HG02852 (cell line): ENCODE measurements around the gene PCGF6.
A peak's percentile ranks its signal among the peaks of the same experiment; 100 is the strongest.
"Not testable (repeated sequence)": the region's sequence is repeated elsewhere in the genome, so short reads cannot be mapped to it uniquely, and the experiment has no call there.

ENCODE experiments used
- ATAC-seq: cut with Tn5 transposase; IDR thresholded peaks from one replicate; pipeline ENCODE4 v1.9.1; 2021; ENCODE audit warnings: mild to moderate bottlenecking, moderate library complexity; ENCODE audit not compliant: unreplicated experiment

Gene PCGF6, protein sequence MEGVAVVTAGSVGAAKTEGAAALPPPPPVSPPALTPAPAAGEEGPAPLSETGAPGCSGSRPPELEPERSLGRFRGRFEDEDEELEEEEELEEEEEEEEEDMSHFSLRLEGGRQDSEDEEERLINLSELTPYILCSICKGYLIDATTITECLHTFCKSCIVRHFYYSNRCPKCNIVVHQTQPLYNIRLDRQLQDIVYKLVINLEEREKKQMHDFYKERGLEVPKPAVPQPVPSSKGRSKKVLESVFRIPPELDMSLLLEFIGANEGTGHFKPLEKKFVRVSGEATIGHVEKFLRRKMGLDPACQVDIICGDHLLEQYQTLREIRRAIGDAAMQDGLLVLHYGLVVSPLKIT

DNA sequence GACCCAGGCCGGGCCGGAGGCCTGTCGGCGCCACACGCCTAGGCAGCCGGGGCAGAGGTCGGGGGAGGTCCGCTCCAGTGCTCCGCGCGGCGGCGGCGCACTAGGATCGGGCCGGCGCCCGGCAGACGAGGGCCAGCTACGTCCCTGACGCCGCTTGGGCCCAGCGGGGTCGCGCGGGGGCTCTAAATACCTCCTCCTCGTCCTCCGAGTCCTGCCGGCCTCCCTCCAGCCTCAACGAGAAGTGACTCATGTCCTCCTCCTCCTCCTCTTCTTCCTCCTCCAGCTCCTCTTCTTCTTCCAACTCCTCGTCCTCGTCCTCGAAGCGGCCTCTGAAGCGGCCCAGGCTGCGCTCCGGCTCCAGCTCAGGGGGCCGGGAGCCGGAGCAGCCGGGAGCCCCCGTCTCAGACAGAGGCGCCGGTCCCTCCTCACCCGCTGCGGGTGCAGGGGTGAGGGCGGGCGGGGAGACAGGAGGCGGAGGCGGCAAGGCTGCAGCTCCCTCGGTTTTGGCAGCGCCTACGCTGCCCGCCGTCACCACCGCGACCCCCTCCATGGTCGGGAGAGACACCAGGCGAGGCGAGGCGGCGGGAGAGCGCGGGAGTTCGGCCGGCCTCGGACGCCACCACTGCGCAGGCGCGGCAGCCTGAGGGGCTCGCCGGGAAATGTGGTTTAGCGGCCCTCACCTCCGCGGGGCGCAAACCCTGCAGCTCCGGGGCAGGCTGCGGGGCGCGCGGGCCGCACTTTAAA is at the start of gene PCGF6:
PCGF6 (minus strand) TSS at position 624 of the 744 bp plus-strand sequence; CDS start at position 550, 74 bp downstream.
- ATAC-seq = peak; percentile 77

DNA sequence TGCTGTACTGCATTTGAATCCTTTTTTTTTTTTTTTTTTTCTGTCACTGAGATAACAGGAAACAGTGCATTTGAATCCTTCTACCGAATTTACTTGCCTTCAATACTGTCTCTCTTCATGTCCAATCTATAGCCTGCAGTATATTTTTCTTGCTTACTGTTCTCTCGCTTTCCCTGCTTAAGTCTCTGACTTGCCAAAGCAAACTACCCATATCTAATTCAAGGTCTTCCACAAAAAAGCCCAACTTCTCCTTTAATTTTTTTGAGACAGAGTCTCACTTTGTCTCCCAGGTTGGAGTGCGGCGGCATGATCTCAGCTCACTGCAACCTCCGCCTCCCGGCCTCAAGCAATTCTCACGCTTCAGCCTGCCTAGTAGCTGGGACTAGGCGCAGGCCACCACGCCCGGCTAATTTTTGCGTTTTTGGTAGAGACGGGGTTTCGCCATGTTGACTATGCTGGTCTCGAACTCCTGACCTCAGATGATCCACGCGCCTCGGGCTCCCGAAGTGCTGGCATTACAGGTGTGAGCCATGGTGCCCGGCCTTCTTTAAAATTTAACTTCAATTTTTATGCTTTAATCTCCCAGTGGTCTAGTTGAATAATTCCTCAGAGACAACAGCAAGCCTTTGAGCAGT is 46.4 kb upstream of the PCGF6 start:
- ATAC-seq = no peak

DNA sequence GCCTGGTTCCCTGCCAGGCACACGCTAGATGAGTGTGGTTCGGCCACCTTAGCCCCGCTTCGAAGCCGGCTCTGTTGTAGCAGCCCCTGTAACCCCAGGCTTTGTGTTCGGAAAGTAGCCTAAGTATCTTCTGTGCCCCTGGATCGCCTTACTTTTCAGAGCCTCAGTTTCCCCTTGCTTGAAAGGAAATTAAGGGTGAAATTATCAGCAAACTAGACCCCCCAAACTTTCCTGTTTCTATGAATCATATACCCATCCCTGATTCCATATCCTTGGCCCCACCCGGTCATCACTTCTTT is 45.8 kb upstream of the PCGF6 start:
- ATAC-seq = peak; percentile 1

DNA sequence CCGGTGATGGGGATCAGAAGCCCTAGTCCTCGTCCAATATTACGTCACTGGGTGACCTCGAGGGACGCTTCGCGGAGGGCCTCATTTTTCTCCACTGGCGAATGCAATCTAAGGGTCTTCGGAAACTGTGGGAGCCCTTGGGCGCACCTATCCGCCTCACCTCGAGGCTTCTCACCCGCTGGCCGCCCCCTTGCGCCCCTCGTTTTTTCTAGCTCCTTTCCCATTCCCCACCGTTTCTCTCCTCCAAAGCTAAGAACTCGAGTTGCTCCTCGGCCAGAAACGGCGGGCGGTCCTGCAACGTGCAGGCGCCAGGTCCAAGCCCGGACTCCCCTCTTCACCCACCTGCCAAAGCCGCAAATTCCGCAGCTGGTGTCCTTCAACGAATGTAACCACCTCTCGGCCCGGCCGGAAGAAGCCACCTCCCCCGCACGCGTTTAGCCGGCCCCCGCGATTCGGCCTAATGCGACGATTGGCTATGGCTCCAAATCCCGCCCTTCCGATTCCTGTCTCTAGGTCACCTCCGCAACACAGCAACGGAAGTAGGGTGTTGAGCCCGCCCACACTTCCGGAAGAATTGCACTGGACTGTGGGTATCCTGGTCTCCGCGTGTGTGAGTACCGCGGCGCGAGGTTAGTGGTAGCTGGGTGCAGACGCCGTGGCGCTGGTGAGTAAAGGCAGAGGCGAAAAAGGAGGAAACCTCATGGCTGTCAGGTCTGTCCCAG is 45.3 kb upstream of the PCGF6 start, which contains the start of the genes ATP5MK and PDCD11:
ATP5MK (minus strand) TSS at position 409 of the 722 bp plus-strand sequence. CDS start 4,018 bp downstream, outside the sequence.
PDCD11 (plus strand) TSS at position 560 of the 722 bp plus-strand sequence. CDS start 1,801 bp downstream, outside the sequence.
- ATAC-seq = peak; percentile 98

DNA sequence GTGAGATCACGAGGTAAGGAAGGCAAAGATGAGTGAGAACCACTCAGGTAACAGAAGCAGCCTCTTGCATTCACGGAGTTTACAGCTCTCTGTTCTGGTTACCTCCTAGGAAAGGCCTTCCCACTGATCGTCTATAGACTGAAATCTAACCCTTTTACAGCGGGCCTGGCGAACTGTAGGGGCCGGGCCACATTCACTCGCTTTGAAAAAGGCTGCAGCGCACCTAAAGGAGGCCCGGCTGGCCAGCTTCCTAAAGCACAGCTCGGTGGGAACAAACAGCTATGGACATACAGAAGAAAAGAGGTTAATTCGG is 44.8 kb upstream of the PCGF6 start:
- ATAC-seq = no peak

DNA sequence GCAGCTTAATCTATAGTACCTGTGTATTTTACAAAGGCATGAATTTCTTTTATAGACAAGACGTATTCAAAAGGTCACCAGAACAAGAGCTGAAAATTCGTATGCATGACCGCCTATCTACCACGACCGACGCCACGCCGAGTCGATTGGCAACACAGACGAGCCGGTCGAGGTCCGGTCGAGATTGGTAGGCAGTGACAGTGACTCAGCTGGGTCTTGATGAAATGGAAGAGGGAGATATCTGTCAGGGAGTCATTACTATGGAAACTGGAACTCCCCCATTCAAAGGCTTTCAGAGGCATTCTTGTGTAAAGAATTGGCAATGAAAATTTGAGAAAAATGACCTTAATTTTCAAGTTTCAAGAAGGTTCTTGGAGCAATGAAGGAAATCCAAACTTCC is 43.2 kb upstream of the PCGF6 start:
- no peak for ATAC-seq

DNA sequence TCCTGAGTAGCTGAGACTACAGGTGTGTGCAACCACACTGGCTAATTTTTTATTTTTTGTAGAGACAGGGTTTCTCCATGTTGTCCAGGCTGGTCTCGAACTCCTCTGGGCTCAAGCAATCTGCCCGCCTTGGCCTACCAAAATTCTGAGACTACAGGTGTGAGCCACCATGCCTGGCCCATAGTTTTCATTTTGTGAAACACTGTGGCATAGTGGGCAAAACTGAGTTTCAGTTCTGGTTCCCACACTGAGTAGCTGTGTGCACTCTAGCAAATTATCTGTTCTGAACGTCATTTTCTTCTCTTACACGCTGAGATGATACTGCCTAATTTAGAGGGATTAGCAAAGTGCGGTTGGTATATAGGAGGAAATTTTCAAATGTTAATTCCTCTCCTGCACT is 31.8 kb upstream of the PCGF6 start:
- no peak for ATAC-seq

DNA sequence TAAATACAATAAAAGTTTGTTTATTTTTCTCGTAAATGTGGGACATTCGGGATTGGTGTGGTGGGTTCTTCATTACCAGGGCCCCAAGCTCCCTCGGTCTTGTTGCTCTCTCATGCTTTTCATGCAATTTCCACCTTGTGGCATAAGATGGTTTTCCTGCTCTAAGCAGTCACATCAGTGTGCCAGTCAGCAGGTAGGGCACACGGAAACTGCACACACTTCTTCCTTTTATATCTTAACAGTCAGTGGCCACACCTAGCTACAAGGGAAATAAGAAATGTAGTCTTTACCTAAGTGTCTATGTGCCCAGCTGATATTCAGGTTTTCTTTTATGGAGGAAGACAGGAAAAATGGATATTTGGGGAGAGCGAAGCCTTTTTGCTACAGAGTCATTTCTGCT is 23.3 kb upstream of the PCGF6 start:
- ATAC-seq = no peak

DNA sequence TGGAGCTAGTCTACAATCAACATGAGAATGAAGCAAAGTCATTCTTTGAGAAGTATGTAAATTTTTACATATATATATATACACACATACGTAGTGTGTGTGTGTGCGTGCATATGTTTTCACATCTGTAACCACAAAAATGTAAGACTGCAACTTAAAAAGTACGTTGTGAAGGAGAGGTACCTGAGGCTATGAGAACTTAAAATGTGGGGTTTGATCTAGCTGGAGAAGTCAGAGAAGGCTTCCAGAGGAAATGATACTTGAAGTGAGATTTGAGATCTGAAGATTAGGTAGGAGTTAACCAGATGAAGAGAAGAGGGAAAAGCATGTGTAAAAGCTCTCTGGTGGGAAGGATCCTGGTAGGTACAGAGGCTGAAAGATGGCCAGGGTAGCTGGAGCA is 22.6 kb upstream of the PCGF6 start:
- no peak for ATAC-seq

DNA sequence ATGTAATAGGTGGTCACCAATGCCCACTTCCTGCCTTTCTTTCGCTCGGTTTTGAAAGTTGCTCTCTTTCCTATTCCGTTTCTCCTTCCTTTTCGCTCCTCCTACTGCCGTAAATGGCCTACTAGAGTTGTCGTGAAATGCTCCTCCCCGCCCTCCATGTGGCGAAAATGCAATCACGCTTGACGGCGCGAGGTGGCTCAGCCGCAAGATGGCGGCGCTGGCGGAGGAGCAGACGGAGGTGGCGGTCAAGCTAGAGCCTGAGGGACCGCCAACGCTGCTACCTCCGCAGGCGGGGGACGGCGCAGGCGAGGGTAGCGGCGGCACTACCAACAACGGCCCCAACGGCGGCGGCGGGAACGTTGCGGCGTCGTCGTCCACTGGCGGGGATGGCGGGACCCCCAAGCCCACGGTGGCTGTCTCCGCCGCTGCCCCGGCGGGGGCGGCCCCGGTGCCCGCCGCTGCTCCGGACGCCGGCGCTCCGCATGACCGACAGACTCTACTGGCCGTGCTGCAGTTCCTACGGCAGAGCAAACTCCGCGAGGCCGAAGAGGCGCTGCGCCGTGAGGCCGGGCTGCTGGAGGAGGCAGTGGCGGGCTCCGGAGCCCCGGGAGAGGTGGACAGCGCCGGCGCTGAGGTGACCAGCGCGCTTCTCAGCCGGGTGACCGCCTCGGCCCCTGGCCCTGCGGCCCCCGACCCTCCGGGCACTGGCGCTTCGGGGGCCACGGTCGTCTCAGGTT is 17.0 kb upstream of the PCGF6 start, which contains the start of gene TAF5:
TAF5 (plus strand) TSS at position 195 of the 737 bp plus-strand sequence; CDS start at position 209, 14 bp downstream.
- peak; percentile 47 for ATAC-seq

DNA sequence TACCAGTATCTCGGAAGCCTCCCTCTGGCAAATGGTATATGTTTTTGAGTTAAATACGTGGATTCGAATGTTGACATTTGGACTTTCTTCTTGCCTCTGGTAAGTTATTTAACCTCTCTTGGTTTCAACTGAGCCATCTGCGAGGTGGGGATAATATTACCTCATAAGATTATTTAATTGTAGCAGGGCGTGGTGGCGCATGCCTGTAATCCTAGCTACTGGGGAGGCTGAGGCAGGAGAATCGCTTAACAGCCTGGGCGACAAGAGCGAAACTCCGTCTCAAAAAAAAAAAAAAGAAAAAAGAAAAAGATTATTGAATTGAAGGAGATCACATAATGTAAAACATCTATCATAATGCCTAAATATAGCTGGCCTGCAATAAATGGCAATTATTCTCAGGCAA is 16.4 kb upstream of the PCGF6 start:
- no peak for ATAC-seq

DNA sequence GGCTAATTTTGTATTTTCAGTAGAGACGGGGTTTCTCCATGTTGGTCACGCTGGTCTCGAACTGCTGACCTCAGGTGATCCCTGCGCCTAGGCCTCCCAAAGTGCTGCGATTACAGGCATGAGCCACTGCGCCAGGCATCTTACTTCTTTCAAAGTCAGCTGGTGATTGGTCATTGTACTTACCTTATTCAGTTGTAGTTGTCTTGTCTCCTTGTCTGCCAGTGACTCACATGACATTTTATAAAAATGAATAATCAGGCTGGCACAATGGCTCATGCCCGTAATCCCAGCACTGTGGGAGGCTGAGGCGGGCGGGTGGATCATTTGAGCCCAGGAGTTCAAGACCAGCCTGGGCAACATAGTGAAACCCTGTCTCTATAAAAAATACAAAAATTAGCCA is 9.9 kb upstream of the PCGF6 start:
- not testable (repeated sequence) for ATAC-seq

DNA sequence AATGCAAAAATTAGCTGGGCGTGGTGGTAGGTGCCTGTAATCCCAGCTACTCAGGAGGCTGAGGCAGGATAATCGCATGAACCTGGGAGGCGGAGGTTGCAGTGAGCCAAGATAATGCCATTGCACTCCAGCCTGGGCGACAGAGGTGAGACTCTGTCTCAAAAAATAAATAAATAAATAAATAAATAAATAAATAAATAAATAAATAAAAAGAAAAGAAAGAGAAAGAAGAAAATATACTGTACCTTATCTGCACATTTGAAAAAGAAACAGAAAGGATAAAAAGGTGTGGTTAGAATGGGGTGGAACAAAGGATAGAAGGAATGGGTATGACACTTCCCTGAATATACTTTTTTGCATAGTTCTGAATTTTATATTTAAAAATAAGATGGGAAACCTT is 8.6 kb upstream of the PCGF6 start:
- ATAC-seq = not testable (repeated sequence)

DNA sequence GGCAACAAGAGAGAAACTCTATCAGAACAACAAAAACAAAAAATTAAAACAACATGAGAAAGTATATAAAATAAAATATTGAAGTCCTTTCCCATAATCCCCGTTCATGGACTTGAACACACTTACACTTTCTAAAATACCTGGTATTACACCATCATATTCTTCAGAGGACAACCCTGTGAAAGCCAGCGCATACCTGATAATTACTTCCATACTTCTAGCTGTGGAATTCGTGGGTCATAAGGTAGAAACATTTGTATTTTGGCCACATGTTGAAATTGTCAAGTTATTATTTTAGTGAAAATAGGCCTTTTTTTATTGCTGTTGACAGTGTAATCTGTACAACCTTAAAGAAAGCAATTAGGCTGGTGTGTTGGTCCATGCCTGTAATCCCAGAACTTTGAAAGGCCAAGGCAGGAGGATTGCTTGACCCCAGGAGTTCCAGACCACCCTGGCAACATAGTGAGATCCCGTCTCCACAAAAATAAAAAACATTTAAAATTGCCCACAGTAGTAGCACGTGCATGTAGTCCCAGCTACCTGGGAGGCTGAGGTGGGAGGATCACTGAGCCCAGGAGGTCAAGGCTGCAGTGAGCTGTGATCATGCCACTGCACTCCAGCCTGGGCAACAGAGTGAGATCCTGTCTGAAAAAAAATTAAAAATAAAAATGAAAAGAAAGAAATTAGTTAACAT is 5.1 kb upstream of the PCGF6 start:
- ATAC-seq = no peak

DNA sequence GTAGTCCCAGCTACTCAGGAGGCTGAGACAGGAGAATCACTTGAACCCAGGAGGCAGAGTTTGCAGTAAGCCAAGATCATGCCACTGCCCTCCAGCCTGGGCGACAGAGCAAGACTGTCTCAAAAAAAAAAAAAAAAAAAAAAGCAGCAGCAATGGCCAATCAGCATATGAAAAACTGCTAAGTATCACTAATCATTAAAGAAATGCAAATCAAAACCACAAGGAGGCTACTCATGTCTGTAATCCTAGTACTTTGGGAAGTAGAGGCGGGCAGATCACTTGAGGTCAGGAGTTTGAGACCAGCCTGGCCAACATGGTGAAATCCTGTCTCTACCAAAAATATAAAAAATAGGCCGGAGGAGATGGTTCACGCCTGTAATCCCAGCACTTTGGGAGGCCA is 3.6 kb upstream of the PCGF6 start:
- ATAC-seq = not testable (repeated sequence)

DNA sequence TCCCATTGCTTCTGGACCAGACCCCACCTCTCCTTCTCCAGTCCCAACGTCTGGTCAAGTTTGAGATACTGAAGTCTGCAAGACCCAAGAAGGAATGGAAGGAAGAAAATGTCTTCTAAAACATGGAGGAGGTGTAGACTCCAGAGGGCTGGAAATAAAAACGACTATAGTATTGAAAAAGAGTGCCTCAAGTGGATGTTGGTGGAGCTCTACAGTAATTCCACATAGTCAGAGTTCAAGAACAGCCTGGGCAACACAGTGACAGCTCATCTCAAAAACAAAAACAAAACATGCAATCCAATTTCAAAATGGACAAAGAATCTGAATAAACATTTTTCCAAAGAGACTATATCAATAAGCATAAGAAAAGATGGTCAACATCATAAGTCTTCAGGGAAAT is 2.3 kb upstream of the PCGF6 start:
- ATAC-seq = no peak

DNA sequence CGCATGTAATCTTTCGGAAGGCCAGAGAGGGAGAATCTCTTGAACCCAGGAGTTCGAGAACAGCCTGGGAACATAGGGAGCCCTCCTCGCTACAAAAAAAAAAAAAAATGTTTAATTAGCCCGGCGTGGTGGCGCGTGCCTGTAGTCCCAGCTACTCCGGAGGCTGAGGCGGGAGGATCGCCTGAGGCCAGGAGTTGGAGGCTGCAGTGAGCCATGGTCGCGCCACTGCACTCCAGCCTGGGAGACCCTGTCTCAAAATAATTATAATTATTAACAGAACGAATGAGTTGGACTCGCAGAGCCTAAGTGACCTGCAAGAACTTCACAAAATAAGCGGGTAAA is 794 bp downstream of the PCGF6 start:
- no peak for ATAC-seq

DNA sequence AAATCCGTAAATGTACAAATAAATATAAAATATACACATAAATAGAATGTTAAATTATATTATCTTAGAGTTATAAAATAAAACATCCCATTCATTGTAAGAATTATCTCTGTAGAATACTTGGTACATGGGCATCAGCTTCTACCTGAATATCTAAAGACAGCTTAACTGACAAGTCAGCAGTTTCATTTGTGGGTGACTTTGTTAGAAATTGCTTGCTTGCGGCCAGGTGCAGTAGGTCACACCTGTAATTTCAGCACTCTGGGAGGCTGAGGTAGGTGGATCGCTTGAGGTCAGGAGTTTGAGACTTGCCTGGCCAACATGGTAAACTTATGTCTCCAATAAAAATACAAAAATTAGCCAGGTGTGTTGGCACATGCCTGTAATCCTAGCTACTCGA is 14.6 kb downstream of the PCGF6 start:
- ATAC-seq = no peak

DNA sequence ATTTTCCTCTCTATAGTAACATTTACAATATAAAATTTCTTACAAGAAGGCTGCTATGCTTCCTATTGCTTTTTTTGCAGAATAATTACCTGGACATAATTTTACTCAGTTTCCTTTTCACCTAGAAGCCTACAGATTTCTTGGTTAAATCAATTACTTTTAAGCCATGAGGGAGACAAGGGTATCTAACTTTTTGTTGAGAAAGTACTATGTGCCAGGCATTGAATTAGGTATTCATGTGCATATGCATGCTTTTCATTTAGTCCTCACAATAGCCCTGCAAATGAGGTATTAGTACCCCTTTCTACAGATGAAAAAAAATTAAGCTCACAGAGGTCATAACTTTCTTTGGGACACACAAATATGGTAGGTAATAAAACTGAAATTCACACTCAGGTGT is 16.4 kb downstream of the PCGF6 start:
- ATAC-seq = no peak

DNA sequence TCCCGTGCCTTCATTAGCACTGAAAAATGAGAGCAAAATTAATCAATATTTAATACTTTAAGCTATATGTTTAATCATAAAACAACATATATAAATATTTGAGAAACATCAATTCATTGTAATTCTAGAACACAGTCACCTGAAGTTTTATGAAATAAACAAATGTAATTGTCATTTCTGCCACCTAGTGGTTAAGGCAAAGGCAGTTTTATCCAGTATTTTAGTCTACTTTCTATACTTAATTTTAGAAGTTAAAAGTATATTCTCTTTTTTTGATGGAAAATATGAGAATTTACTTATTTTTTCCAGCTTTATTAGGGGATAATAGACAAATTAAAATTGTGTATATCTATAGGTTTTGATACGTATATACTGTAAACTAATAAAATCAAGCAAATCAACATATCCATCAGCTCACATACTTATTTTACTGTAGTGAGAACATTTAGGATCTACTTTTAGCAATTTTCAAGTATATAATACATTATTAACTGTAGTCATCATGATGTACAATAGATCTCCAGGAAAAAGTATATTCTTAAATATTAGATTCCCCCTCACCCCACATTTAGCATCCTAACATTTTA is 16.9 kb downstream of the PCGF6 start:
- no peak for ATAC-seq
